Adrenal gland (tissue), 5 donors: ENCODE results near the gene COL8A2.

Experiments
- POLR2A ChIP-seq, 2 donors: fragments of 450-650 bp; IDR thresholded peaks; one replicate each; pipeline ENCODE4 v1.6.1; 2017; ENCODE audit warnings: antibody characterized with exemption in 2 of 2, mild to moderate bottlenecking in 2 of 2, moderate library complexity in 1 of 2
- TF ChIP-seq, protein P1 (sequence below), 6 experiments: fragments of 450-650 bp in 4 of 6; fragments of 200-600 bp in 2 of 6; sonication (generic) in 1 of 6; IDR thresholded peaks; 1 replicate in 5 of 6; 2 replicates in 1 of 6; pipeline versions ENCODE4 v1.5.1 to v1.8.0; 2016 to 2021; ENCODE audit warnings: antibody characterized with exemption in 6 of 6, mild to moderate bottlenecking in 2 of 6, moderate library complexity in 1 of 6
- donor health status: DM: no; HTN: no; CAD: no.

DNA sequence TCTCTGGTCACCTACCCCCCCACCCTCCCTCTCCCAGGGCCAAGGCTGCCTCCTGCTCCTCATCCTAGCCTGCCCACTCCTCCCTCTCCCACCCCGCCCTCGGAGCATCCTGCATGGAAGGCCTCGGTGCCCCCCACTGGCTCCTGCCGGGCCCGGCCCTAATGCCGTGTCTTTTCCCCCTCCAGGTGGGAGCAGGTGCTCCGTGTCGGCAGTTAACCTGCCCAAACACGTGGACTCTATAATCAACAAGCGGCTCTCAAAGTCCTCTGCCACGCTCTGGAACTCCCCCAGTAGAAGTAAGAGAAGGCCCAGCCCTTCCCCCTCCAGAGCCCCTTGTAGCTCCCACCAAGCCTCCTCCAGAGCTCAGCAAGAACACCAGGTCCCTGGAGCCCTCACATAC, 49.7 kb upstream of the COL8A2 start:
- TF ChIP-seq, protein P1, sequence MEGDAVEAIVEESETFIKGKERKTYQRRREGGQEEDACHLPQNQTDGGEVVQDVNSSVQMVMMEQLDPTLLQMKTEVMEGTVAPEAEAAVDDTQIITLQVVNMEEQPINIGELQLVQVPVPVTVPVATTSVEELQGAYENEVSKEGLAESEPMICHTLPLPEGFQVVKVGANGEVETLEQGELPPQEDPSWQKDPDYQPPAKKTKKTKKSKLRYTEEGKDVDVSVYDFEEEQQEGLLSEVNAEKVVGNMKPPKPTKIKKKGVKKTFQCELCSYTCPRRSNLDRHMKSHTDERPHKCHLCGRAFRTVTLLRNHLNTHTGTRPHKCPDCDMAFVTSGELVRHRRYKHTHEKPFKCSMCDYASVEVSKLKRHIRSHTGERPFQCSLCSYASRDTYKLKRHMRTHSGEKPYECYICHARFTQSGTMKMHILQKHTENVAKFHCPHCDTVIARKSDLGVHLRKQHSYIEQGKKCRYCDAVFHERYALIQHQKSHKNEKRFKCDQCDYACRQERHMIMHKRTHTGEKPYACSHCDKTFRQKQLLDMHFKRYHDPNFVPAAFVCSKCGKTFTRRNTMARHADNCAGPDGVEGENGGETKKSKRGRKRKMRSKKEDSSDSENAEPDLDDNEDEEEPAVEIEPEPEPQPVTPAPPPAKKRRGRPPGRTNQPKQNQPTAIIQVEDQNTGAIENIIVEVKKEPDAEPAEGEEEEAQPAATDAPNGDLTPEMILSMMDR (IDR thresholded peaks at IDR 0.05): no peak
- TF ChIP-seq POLR2A (IDR thresholded peaks at IDR 0.05): no peak
